HG02759 (cell line): ENCODE results near the gene NSMCE1.

Experiments used
- ATAC-seq: cut with Tn5 transposase; IDR thresholded peaks from one replicate; pipeline ENCODE4 v1.9.1; 2021; ENCODE audit warnings: mild to moderate bottlenecking, moderate library complexity; ENCODE audit not compliant: unreplicated experiment

The NSMCE1 gene

GRCh38 chr16:27199235-27199586 is 69.4 kb downstream of the NSMCE1 start:
- ATAC-seq, result no peak

GRCh38 chr16:27198451-27199234 is 69.9 kb downstream of the NSMCE1 start:
- ATAC-seq, result no peak

- no peak for ATAC-seq
Measured at GRCh38 chr16:27197004-27197403, 71.6 kb downstream of the NSMCE1 start.

- ATAC-seq, result no peak
Measured at GRCh38 chr16:27195941-27196595, 72.5 kb downstream of the NSMCE1 start.

GRCh38 chr16:27195076-27195741 is 73.4 kb downstream of the NSMCE1 start:
- no peak for ATAC-seq

- no peak for ATAC-seq
Measured at GRCh38 chr16:27193300-27193990, 75.1 kb downstream of the NSMCE1 start.

GRCh38 chr16:27191352-27191924 is 77.1 kb downstream of the NSMCE1 start:
- ATAC-seq, result no peak

- no peak for ATAC-seq
Measured at GRCh38 chr16:27190316-27190871, 78.2 kb downstream of the NSMCE1 start.

- no peak for ATAC-seq
Measured at GRCh38 chr16:27189335-27189972, 79.1 kb downstream of the NSMCE1 start.

GRCh38 chr16:27188633-27189032 is 79.9 kb downstream of the NSMCE1 start:
- no peak for ATAC-seq

GRCh38 chr16:27185776-27186130 is 82.8 kb downstream of the NSMCE1 start:
- no peak for ATAC-seq

- ATAC-seq, result no peak
Measured at GRCh38 chr16:27182906-27183405, 85.6 kb downstream of the NSMCE1 start.

- ATAC-seq, result no peak
Measured at GRCh38 chr16:27181019-27181790, 87.4 kb downstream of the NSMCE1 start.

- ATAC-seq, result no peak
Measured at GRCh38 chr16:27179500-27180072, 89.0 kb downstream of the NSMCE1 start.

- no peak for ATAC-seq
Measured at GRCh38 chr16:27177031-27177774, 91.4 kb downstream of the NSMCE1 start.

- no peak for ATAC-seq
Measured at GRCh38 chr16:27175888-27176287, 92.7 kb downstream of the NSMCE1 start.
